D721Med (cell line): Measurements from ENCODE around the gene DMGDH.

Experiments
- DNase-seq: peaks from one replicate; pipeline ENCODE4 v3.0.0; 2011; ENCODE audit warnings: low spot score; ENCODE audit not compliant: insufficient read length
- FAIRE-seq: peaks from 2 replicates; lab custom pipeline; 2011; peaks lifted over from hg19 to GRCh38; lab: Jason Lieb, UNC
- CTCF ChIP-seq: IDR thresholded peaks from 2 replicates; pipeline ENCODE4 v1.5.1; 2012; ENCODE audit warnings: mild to moderate bottlenecking, control low read depth; ENCODE audit not compliant: insufficient read depth; ENCODE audit errors: missing control alignments

Gene DMGDH

GRCh38 chr5:78979117-78979742, 90.2 kb downstream of the DMGDH start:
- DNase-seq = no peak
- peak; percentile 51 for FAIRE-seq
- no peak for TF ChIP-seq CTCF

GRCh38 chr5:78975035-78975434, 94.4 kb downstream of the DMGDH start:
- DNase-seq (no peak), FAIRE-seq (no peak)
- no peak for TF ChIP-seq CTCF

- TF ChIP-seq CTCF = no peak
- DNase-seq (no peak), FAIRE-seq (no peak)
Observed at GRCh38 chr5:78974601-78975000, 94.9 kb downstream of the DMGDH start.

GRCh38 chr5:78974011-78974410, 95.5 kb downstream of the DMGDH start:
- DNase-seq (no peak), FAIRE-seq (no peak)
- TF ChIP-seq CTCF = no peak

- DNase-seq = no peak
- no peak for TF ChIP-seq CTCF
- FAIRE-seq = no peak
Observed at GRCh38 chr5:78972654-78973428, 96.6 kb downstream of the DMGDH start.

GRCh38 chr5:78971998-78972397, 97.5 kb downstream of the DMGDH start:
- TF ChIP-seq CTCF = no peak
- FAIRE-seq = no peak

GRCh38 chr5:78968781-78969180, 100.7 kb downstream of the DMGDH start:
- FAIRE-seq (no peak), DNase-seq (no peak)

More at GRCh38 chr5:78971998-78972397, 97.5 kb downstream of the DMGDH start:
- DNase-seq = no peak

More at GRCh38 chr5:78968781-78969180, 100.7 kb downstream of the DMGDH start:
- TF ChIP-seq CTCF = no peak
